ENCODE results near the gene AXL. TPM values are rescaled to one million over a fixed set of nuclear protein-coding genes. Genes with fewer than 3 reads are reported as not detected.

The AXL gene
- total RNA-seq, 1 experiment from 2014 or later = 105 TPM

DNA sequence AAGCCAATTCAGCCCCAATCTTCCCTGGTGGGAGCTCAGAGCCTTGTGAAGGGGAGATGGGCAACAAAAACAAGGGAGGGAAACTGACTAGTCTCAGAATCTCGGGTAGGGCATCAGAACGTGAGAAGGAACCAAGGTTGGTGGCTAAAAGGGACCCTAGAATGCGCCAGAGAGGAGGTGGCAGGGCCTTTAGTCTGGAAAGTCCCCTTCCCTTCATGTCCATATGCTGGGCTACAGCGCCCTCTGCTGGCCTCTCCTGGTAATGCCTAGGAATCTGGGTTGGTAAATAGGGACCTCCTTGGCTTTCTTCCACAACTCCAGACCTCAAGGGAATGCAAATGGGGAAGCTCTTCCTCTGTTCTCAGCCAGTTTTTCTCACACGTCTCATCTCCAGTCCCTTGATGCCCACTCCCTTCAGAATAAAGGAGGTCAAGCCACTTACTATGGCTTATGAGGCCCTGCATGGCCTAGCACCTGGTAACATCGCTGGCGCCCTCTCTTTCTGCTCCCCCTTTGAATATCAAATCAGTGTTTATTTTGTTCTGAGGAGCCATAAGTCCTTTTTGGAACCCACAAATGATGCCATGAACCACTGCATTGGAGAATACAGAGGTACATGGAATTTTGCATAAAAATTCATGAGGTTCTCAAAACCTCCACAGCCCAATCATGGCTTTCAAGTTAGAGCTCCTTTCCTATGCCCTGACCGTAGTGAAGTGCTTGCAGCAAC lies 89.6 kb downstream of the AXL start:
- DNase-seq (ENCODE audit: low spot score) = peak; percentile 84

DNA sequence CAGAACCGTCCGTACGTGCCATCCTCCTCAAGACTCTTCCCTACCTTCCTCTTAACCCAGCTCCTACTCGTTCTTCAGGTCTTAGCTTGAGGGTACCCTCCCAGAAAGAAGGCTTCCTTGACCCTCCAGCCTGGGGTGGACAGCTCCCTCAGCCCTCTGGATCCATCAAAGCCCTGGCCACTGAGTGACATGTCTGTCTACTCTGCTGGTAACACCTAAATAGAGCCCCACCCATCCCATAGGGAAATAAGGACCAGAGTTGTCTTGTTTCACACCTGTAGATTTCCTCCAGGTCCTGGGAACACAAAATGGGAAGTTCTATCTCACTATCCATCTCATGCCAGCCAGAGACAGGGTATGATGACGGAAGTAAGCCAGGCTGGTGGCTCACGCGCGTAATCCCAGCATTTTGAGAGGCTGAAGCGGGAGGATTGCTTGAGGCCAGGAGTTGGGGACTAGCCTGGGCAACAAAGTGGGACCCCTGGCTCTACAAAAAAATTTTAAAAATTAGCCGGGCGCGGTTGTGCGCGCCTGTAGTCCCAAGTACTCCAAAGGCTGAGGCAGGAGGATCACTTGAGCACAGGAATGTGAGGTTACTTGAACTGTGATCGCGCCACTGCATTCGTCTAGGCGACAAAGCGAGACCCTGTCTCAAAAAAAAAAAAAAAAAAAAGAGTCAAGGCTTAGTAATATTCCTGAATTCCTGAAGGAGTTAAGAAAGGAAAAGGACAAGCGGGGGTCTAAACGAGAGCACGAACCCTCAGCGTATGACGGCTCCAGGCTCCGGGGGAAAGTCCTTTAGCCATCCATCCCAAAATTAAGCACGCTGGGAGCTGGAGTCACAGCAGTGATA lies 90.4 kb downstream of the AXL start:
- DNase-seq (ENCODE audit: low spot score) = no peak

DNA sequence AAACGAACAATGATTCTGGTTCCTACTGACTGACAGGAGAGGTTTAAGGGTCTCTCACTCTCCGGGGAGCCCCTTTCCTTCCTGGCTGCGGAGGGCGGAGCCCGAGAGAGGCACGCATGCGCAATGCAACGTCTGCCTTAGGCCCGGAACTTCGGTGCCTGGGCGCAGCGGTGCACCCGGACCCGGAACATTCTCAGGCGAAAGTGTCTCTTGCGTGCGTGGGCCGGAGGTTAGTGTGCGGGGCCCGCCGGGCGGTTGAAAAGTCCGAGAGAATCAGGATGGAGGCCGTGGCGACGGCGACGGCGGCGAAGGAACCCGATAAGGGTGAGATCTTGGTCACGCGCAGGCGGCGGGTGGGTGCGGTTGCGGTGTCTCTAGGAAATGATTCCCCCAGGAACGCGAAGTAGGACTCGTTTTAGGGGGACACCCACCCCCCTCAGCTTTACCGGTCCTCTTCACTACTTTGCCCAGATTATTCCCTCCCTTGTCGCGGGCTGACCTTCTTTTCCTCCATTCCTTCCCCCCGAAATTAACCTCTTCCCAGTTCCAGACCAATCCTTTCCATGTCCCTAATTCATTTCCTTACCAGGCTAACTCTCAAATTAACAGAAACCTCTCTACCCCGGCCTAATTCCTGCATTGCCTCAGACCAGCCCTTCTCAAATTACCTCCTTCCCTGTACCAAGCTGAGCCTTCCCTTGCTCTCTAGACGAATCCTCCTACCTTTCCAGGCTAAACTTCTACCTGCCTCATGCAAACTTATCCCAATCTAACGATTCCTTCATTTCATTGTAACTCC lies 91.2 kb downstream of the AXL start, which contains the start of gene CCDC97:
Gene CCDC97, plus strand, starts transcription at position 140 of the 799 bp plus-strand sequence. Its CDS starts 139 bp downstream, at position 279.
- DNase-seq (ENCODE audit: low spot score) = peak; percentile 78

DNA sequence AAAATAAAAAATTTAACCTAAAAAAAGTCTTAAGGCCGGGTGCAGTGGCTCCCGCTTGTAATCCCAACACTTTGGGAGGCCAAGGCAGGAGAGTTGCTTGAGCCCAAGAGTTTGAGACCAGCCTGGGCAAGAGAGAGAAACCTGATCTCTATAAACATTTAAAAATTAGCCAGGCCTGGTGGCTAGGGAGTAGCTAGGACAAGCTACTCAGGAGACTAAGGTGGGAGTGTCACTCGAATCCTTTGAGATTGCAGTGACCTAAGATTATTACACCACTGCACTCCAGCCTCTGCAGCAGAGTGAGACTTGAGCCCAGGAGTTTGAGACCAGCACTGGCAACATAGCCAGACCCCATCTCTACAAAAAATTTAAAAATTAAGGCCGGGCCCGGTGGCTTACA lies 92.0 kb downstream of the AXL start:
- DNase-seq (ENCODE audit: low spot score) = no peak

Other genes with a start within 250 kb of the AXL start
- not detected in 2 replicates for gene CYP2B6, start 227.9 kb upstream of the AXL start, total RNA-seq (2014; rRNA removed; shearing (Covaris generic))
- gene CYP2A13, start 130.8 kb upstream of the AXL start, total RNA-seq (2014; rRNA removed; shearing (Covaris generic)) = not detected in 2 replicates
- not detected in 2 replicates for gene CYP2F1, start 104.8 kb upstream of the AXL start, total RNA-seq (2014; rRNA removed; shearing (Covaris generic))
- 3.0 and 4.1 TPM in 2 replicates for gene CYP2S1, start 26.0 kb upstream of the AXL start, total RNA-seq (2014; rRNA removed; shearing (Covaris generic))
- gene HNRNPUL1, start 45.1 kb downstream of the AXL start, total RNA-seq (2014; rRNA removed; shearing (Covaris generic)) = 70.9 and 82.4 TPM in 2 replicates
- 4.6 and 7.8 TPM in 2 replicates for gene CCDC97, start 90.9 kb downstream of the AXL start, total RNA-seq (2014; rRNA removed; shearing (Covaris generic))
- gene TGFB1, start 134.7 kb downstream of the AXL start, total RNA-seq (2014; rRNA removed; shearing (Covaris generic)) = 12.5 and 15.4 TPM in 2 replicates
- 7.5 and 9.3 TPM in 2 replicates for gene B9D2, start 144.9 kb downstream of the AXL start, total RNA-seq (2014; rRNA removed; shearing (Covaris generic))
- gene TMEM91, start 157.3 kb downstream of the AXL start, total RNA-seq (2014; rRNA removed; shearing (Covaris generic)) = 0.08 and 0.97 TPM in 2 replicates
- 28.5 and 28.9 TPM in 2 replicates for gene EXOSC5, start 178.1 kb downstream of the AXL start, total RNA-seq (2014; rRNA removed; shearing (Covaris generic))
- gene BCKDHA, start 178.6 kb downstream of the AXL start, total RNA-seq (2014; rRNA removed; shearing (Covaris generic)) = 32.6 and 47.7 TPM in 2 replicates
- gene B3GNT8, start 208.2 kb downstream of the AXL start, total RNA-seq (2014; rRNA removed; shearing (Covaris generic)) = not detected in 2 replicates
- 36.7 and 52.1 TPM in 2 replicates for gene DMAC2, start 220.7 kb downstream of the AXL start, total RNA-seq (2014; rRNA removed; shearing (Covaris generic))
- gene ERICH4, start 223.9 kb downstream of the AXL start, total RNA-seq (2014; rRNA removed; shearing (Covaris generic)) = not detected in 2 replicates